ENCODE results near the gene COX5B.
"Not testable (repeated sequence)": the region's sequence is repeated elsewhere in the genome, so short reads cannot be mapped to it uniquely, and the experiment has no call there.

The COX5B gene

GRCh38 chr2:97654791-97655190, 8.9 kb downstream of the COX5B start:
- DNase-seq: no peak

- no peak for DNase-seq
These were observed 10.4 kb downstream of the COX5B start for GRCh38 chr2:97656129-97656755.

DNA sequence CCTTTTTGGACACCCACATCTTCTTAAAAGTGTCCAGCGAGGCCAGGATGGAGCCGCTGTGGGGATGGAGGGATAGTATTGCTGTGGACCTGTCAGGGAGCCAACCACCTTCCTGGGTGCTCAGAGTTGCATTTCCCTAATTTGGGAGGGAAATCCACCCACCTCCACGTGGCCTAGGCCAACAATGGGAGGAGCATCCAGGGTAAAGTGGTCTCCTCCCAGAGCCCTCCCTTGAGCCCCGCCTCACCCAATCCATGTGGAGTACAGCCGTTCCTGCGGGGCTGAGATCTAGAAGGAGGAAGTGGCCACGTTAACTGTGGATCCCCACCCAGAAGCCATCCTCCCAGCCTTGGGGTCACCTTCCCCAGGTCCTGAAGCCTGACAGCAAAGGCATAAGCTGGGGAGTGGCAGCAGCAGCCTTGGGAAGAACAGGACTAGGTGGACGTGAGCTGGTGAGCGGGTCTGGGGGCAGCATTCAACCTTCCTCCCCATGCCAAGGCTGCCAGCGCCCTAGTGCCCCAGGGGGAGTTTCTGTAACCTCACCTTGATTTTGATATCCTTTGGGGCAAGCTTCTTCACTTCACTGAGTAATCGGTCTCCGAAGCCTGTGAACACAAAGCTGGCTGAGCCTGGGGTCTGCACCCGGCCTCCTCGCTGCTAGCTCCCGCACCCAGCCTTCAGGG, 11.2 kb downstream of the COX5B start:
- no peak for DNase-seq

DNA sequence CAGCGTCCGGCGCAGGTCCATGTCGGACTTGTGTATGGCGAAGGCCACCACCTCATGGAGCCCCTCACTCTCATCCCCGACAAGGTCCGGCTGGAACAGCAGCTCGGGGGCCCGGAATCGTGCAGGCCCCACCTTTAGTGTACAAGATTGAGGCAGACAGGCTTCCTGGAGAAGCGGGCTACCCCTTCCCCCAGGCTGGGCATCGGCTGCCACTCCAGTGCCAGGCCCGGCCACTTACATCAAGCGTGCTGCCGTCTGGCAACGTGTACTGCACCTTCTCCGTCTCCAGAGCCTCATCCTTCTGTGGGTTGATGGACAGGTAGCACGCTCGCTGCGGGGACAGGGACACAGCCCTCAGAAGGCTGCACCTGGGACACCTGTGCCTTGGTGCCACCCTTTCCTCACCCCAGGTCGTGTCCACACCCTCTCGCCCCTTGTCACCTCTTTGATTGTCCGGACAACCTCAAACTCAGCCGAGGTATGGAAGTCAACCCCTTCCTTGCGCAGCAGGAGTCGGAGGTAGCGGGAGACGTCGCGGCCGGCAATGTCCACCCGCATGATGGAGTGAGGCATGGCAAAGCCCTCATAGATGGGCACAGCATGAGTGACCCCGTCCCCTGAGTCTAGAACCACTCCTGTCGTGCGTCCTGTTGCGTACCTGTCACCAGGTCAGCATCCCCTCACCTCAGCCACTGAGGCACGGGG, 12.3 kb downstream of the COX5B start:
- no peak for DNase-seq

GRCh38 chr2:97658691-97659157, 12.9 kb downstream of the COX5B start:
- no peak for DNase-seq

- no peak for DNase-seq
These were observed 13.6 kb downstream of the COX5B start for GRCh38 chr2:97659256-97660043.

GRCh38 chr2:97660044-97660774, 14.3 kb downstream of the COX5B start:
- no peak for DNase-seq

GRCh38 chr2:97660775-97661389, 15.0 kb downstream of the COX5B start:
- no peak for DNase-seq

DNA sequence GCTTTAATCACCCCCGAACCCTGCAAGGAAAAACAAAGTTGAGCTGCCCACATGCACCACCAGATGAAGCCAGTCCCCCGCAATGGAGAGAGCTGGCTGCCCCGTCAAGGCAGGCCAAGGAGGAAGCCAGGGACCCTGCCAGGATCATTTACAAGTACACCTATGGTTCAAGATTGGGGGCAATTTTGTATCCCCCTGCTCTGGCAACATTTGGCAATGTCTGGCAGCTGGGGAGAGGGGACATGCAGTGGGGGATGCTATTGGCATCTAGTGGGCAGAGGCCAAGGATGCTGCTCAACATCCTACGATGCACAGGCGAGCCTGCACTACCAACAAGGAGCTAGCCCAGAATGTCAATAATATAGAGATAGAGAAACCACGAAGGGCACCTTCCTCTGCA, 16.1 kb downstream of the COX5B start:
- no peak for DNase-seq

GRCh38 chr2:97662386-97662894, 16.6 kb downstream of the COX5B start:
- no peak for DNase-seq

DNA sequence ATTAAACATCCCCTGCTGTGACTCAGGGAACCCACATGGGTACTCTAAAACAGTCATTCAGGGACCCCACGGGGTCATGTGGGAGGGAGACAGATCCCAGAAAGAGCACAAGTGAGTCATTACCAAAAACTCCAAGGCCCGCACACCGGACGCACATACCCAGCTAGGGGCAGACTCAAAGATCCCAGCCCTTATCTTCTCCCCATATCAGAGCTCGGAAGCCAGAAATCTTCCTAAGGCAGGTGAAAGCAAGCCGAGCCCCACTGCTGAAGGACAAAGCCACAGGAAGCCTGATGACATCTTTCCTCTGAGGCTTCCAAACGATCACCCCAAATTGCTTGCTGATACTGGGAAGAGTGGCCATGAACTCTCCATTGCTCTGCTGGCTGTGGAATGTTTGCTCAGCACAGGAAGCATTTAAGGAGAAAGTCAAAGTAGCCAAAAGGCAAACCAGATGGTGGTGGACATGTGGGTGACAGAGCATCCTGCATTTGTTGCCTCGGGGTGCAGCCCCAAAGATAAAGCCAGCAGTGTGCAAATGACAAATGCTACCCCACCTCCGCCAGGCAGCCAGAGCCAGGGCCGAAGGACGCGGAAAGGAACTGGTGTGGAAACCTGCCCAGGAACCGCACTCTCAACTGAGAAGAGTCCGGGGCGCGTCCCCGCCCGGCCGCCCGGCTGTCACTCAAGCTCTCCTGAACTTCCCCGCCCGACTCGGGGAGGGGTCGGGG, 17.2 kb downstream of the COX5B start:
- DNase-seq: peak; percentile 90

- no peak for DNase-seq
These were observed 17.7 kb downstream of the COX5B start for GRCh38 chr2:97663626-97663961.

DNA sequence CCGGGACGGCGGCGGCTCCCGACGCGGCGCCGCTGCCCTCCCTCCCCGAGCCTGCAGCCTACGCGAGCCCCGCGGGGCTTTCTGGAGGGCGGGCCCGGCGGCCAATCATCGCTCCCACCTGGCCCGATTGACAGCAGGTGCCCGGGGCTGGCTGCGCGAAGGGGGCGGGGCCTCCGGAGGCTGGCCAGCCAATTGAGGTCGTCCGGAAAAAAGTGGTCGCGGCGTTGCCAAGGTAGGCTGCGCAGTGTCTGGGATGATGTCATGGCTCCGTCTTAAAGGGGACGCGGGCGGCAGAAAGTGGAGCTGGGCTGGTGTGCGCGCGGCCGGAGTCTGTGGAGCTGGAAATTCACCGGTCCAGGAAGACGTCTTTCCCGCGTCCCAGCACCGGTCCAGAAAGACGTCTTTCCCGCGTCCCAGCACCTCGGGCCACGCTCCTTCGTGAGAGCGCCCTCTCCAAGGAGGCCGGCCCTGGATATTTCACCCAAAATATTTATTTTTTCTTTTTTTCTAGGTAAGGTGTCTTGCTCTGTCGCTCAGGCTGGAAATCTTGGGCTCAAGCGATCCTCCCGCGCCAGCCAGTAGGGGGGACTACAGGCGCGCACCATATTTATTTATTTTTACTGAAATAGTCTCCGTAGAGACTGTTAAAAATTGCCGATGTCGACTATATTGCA, 18.2 kb downstream of the COX5B start, which contains the start of gene ACTR1B:
Gene ACTR1B, minus strand, starts transcription at position 83 of the 674 bp plus-strand sequence. CDS start 154 bp downstream, outside the sequence.
- peak; percentile 98 for DNase-seq

GRCh38 chr2:97664636-97664970, 18.7 kb downstream of the COX5B start:
- DNase-seq: no peak

DNA sequence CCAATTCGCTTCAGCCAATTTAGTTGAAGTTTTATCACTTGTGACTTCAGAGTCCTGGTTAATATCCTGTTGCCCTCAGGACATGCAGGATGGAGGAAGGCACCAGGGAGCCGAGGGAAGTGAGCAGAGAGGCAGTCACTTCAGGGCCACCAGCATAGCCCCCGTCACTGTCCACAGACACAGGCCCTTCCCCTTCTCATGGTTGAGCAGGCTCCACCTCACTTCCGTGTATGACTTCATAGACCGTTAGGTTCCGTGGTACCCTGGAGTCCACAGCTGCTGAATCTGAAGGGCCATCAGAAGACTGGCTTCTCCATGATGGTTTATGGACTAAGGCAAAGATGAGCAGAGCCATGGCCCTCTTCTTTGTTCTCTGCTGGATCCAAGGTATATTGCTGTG, 23.6 kb downstream of the COX5B start, which contains the start of gene C2orf92:
Gene C2orf92, plus strand, starts transcription at position 266 of the 400 bp plus-strand sequence. Its CDS starts 76 bp downstream, at position 342.
- DNase-seq: no peak

- DNase-seq: no peak
These were observed 24.6 kb downstream of the COX5B start for GRCh38 chr2:97670471-97670870.

DNA sequence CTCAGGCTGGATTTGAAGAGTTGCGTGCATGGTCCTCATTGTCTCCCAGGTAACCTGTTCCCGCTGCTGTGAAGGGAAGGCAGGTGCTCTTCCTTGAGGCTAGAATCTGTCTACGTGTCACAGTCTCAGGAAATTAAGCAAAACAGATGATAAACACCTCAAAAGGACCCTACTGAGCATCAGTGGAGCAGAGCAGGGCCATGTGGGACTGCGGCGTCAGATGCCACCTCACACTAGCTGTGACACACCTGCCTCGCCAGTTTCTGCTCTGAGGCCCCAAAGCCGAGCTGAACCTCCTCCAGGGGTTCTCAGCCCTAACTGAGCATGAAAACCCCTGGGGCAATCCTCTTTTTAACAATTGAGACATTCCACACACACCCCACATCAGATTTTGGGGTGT, 25.7 kb downstream of the COX5B start:
- no peak for DNase-seq

GRCh38 chr2:97672606-97673140, 26.8 kb downstream of the COX5B start:
- not testable (repeated sequence) for DNase-seq

DNA sequence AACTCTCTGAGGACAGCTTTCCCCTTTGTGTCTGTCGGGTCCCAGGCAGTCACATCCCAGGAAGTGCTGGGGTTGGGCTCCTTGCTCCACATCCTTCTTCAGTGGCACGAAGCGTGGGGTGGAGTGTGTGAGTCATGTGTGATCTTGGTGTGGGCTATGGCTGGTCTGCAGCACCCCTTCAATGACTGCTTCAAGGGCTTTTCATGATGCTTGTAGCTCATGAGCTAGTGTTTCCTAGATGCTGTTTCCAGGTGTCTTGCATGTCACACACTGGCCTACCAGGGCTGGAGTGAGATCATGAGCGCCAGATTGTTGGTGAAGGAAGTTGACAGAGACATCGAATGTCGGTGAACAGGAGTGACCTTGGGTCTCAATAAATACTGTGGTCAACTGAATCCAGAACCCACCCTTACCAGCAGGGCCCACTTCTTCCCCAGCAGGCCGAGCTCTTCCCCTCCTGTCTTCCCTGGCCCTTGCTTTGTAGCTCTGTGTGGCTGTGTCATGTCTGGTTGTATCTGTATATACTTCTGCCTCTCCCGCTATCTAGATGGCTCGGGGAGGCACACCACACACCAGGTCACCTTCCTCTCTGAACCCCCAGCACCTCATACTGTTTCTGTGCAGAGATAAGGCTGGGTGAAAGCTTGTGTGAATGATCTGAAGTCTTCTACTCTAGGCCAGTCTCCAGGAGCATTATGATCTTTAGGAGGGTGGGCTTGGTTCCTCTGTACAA, 27.5 kb downstream of the COX5B start:
- no peak for DNase-seq

- DNase-seq: no peak
These were observed 28.0 kb downstream of the COX5B start for GRCh38 chr2:97673915-97674283.

Data from fibroblast of skin of right quadriceps (primary cell).